B cell (primary cell): ENCODE data around the gene EPB41L5. TPM values are rescaled to one million over a fixed set of nuclear protein-coding genes. Genes with fewer than 3 reads are reported as not detected.

ENCODE experiments used
- ATAC-seq: fragments of 200-7000 bp; cut with Tn5 transposase; one replicate; pipeline ENCODE4 v1.10.0; 2021; ENCODE audit warnings: low read depth, mild to moderate bottlenecking, moderate number of reproducible peaks, moderate library complexity
- CTCF ChIA-PET: fragments of 350-600 bp; sonication (Branson Sonifier 250); formaldehyde crosslinking; loops from one replicate; lab custom pipeline; 2021; ENCODE audit warnings: antibody characterized with exemption, inconsistent platforms; lab: Charles Lee
- POLR2A ChIA-PET: fragments of 350-600 bp; sonication (Branson Sonifier 250); formaldehyde crosslinking; loops from one replicate; lab custom pipeline; 2021; ENCODE audit warnings: antibody characterized with exemption; lab: Charles Lee
- DNase-seq: peaks from one replicate; pipeline ENCODE4 v3.0.0; 2013
- H2AFZ ChIP-seq: 2 replicates; pipeline ENCODE4 v1.6.1; 2012; ENCODE audit warnings: mild to moderate bottlenecking, low read depth, low read length; ENCODE audit not compliant: insufficient read depth, poor library complexity, severe bottlenecking
- H3K27ac ChIP-seq, 2 donors: 1 replicate in 1 of 2; 2 replicates in 1 of 2; pipeline ENCODE4 v1.5.1; 2012 to 2013; ENCODE audit warnings: low read length in 2 of 2, mild to moderate bottlenecking in 2 of 2, moderate library complexity in 1 of 2
- H3K27me3 ChIP-seq, 4 experiments: fragments of 200-600 bp in 1 of 4; sonication (generic) in 1 of 4; replicated peaks in 1 of 4; 1 replicate in 2 of 4; 2 replicates in 2 of 4; pipeline versions ENCODE4 v1.6.1 to v1.7.0; 2013 to 2016; ENCODE audit warnings: low read length in 3 of 4, mild to moderate bottlenecking in 2 of 4, mixed read lengths in 1 of 4, moderate library complexity in 1 of 4; ENCODE audit not compliant: insufficient read depth in 4 of 4, control insufficient read depth in 3 of 4; ENCODE audit errors: control extremely low read depth in 1 of 4
- H3K36me3 ChIP-seq, 2 experiments: replicated peaks in 1 of 2; 1 replicate in 1 of 2; 2 replicates in 1 of 2; pipeline versions ENCODE4 v1.6.1 to v1.7.1; 2013; ENCODE audit warnings: low read length in 1 of 2; ENCODE audit not compliant: insufficient read depth in 2 of 2, control insufficient read depth in 1 of 2; ENCODE audit errors: control extremely low read depth in 1 of 2, extremely low read depth in 1 of 2
- H3K4me1 ChIP-seq, 2 donors: fragments of 200-600 bp in 1 of 2; sonication (generic) in 1 of 2; 1 replicate in 1 of 2; 2 replicates in 1 of 2; pipeline versions ENCODE4 v1.5.1 to v1.6.1; 2013 to 2017; ENCODE audit warnings: low read length in 2 of 2; ENCODE audit not compliant: control insufficient read depth in 2 of 2, insufficient read depth in 2 of 2
- H3K4me2 ChIP-seq: replicated peaks from 2 replicates; pipeline ENCODE3; 2012; ENCODE audit warnings: mild to moderate bottlenecking, low read depth, low read length; ENCODE audit not compliant: poor library complexity, severe bottlenecking
- H3K4me3 ChIP-seq, 5 experiments: fragments of 200-600 bp in 1 of 5; sonication (generic) in 1 of 5; 1 replicate in 3 of 5; 2 replicates in 2 of 5; pipeline versions ENCODE4 v1.5.1 to v1.7.0; 2011 to 2016; ENCODE audit warnings: low read length in 4 of 5, mild to moderate bottlenecking in 4 of 5, low read depth in 2 of 5, control low read depth in 1 of 5, moderate library complexity in 1 of 5; ENCODE audit not compliant: insufficient read depth in 1 of 5; ENCODE audit errors: control extremely low read depth in 1 of 5, extremely low read depth in 1 of 5
- H3K79me2 ChIP-seq: fragments of 200-600 bp; sonication (generic); one replicate; pipeline ENCODE4 v1.6.0; 2016; ENCODE audit warnings: low read length; ENCODE audit not compliant: control insufficient read depth, insufficient read depth
- H3K9ac ChIP-seq: fragments of 200-600 bp; sonication (generic); 2 replicates; pipeline ENCODE4 v1.6.1; 2017; ENCODE audit warnings: mild to moderate bottlenecking, low read length, moderate library complexity
- H3K9me3 ChIP-seq, 3 donors: one replicate each; pipeline versions ENCODE4 v1.6.1 to v1.7.1; 2013; ENCODE audit warnings: low read length in 2 of 3; ENCODE audit not compliant: control insufficient read depth in 2 of 3, insufficient read depth in 1 of 3; ENCODE audit errors: control extremely low read depth in 1 of 3
- H4K20me1 ChIP-seq: 2 replicates; pipeline ENCODE4 v1.6.0; 2012; ENCODE audit warnings: mild to moderate bottlenecking, low read length; ENCODE audit not compliant: insufficient read depth, control insufficient read depth, poor library complexity, severe bottlenecking
- H3K27ac Mint-ChIP-seq: one replicate; pipeline ENCODE4 v1.8.0; 2021; ENCODE audit warnings: mixed read lengths
- H3K27me3 Mint-ChIP-seq: one replicate; pipeline ENCODE4 v1.8.0; 2021; ENCODE audit warnings: mixed read lengths
- H3K4me1 Mint-ChIP-seq: one replicate; pipeline ENCODE4 v1.8.0; 2021; ENCODE audit warnings: mixed read lengths
- H3K4me3 Mint-ChIP-seq: one replicate; pipeline ENCODE4 v1.8.0; 2021; ENCODE audit warnings: mixed read lengths
- H3K9me3 Mint-ChIP-seq: one replicate; pipeline ENCODE4 v1.8.0; 2022; ENCODE audit warnings: mixed read lengths; ENCODE audit not compliant: insufficient read depth
- CTCF ChIP-seq: fragments of 200-600 bp; IDR thresholded peaks from one replicate; pipeline ENCODE4 v1.8.0; 2022; ENCODE audit warnings: antibody characterized with exemption, mild to moderate bottlenecking
- EZH2 ChIP-seq: IDR thresholded peaks from 2 replicates; pipeline ENCODE4 v1.6.1; 2012; ENCODE audit warnings: borderline replicate concordance, low read depth, mild to moderate bottlenecking, moderate library complexity, low read length; ENCODE audit not compliant: insufficient read depth, poor library complexity, severe bottlenecking
- WGBS: methylation state at CpG from one replicate; pipeline ENCODE4 v1.1.5; 2013; ENCODE audit warnings: missing lambda C conversion rate; ENCODE audit not compliant: insufficient coverage; 5-methylcytosine and 5-hydroxymethylcytosine counted together
- intact Hi-C: fragments of 100-400 bp; cut with micrococcal nuclease; formaldehyde crosslinking; loops from one replicate; pipeline ENCODE4 v1.10.0; 2022
- polyA plus RNA-seq: library from polyadenylated mRNA; depleted of rRNA; stranded (reverse); fragments of >200 nt; gene quantifications from 2 replicates; pipeline ENCODE4 v1.2.3, GENCODE V29; 2012
- total RNA-seq, 2 donors: library from RNA; stranded (reverse); fragments of 120-200 nt in 1 of 2; gene quantifications; 1 replicate in 1 of 2; 2 replicates in 1 of 2; pipeline versions ENCODE4 v1.2.3 to v1.2.4, GENCODE V29; 2013 to 2022

The EPB41L5 gene
- total and polyA plus RNA-seq, 2 donors (not counting 1 experiment from before 2014, with no cell fraction given) = 3.9 to 14.0 TPM

GRCh38 chr2:120218181-120218580 lies 205.3 kb downstream of the EPB41L5 start:
- intact Hi-C loops = no loop called here
- peaks cover 0 to 17% (median 2%) of the 10 kb centered on the region in 3 donors for H3K9me3 ChIP-seq
- ChIA-PET POLR2A (no interaction called here), CTCF (interaction anchor here (6.1 kb wide), 1 partner anchor 42 kb away, joined by 34 read pairs; no protein-coding TSS in a partner anchor)
- peaks cover 17 to 23% of the 10 kb centered on the region in 2 donors for H3K4me1 ChIP-seq
- Mint-ChIP-seq H3K4me3 (no peak overlapping the region), H3K27ac (no peak overlapping the region), H3K27me3 (no peaks in the 10 kb centered on the region), H3K9me3 (no peaks in the 10 kb centered on the region), H3K4me1 (peaks cover 34% of the 10 kb centered on the region)
- H3K79me2 ChIP-seq = peaks cover 30% of the 10 kb centered on the region
- H3K27me3 ChIP-seq = no peaks in the 10 kb centered on the region
- TF ChIP-seq EZH2 (no peak), CTCF (no peak)
- ATAC-seq (no peak), DNase-seq (no peak)
- no peak overlapping the region for H3K27ac ChIP-seq
- peaks cover 1 to 20% of the 10 kb centered on the region in 2 experiments for H3K36me3 ChIP-seq
- no peak overlapping the region for H3K4me3 ChIP-seq
- no peak overlapping the region for H2AFZ ChIP-seq
- WGBS = 95% methylated on average over 4 of the region's 5 CpGs
- H3K4me2 ChIP-seq = no peak overlapping the region
- H3K9ac ChIP-seq = no peak overlapping the region
- H4K20me1 ChIP-seq = peaks cover 30% of the 10 kb centered on the region

- H4K20me1 ChIP-seq = peaks cover 30% of the 10 kb centered on the region
- H3K36me3 ChIP-seq = peaks cover 1 to 20% of the 10 kb centered on the region in 2 experiments
- H3K9ac ChIP-seq = no peak overlapping the region
- CTCF ChIA-PET = interaction anchor here (1.5 to 6.1 kb wide), 2 partner anchors 13 to 44 kb away, joined by 4 to 34 read pairs; no protein-coding TSS in a partner anchor
- Mint-ChIP-seq H3K9me3 (no peaks in the 10 kb centered on the region), H3K4me1 (peaks cover 43% of the 10 kb centered on the region), H3K27me3 (no peaks in the 10 kb centered on the region), H3K4me3 (no peak overlapping the region), H3K27ac (no peak overlapping the region)
- intact Hi-C loops = no loop called here
- TF ChIP-seq CTCF = no peak
- TF ChIP-seq EZH2 = no peak
- H3K9me3 ChIP-seq = peaks cover 0 to 17% (median 2%) of the 10 kb centered on the region in 3 donors
- H3K4me3 ChIP-seq = no peak overlapping the region
- H3K4me1 ChIP-seq = peaks cover 24 to 31% of the 10 kb centered on the region in 2 donors
- H3K27ac ChIP-seq = no peak overlapping the region
- POLR2A ChIA-PET = no interaction called here
- ATAC-seq = no peak
- no peaks in the 10 kb centered on the region for H3K27me3 ChIP-seq
- WGBS = 100% methylated on average over 1 of the region's 5 CpGs
- H3K4me2 ChIP-seq = no peak overlapping the region
- no peak for DNase-seq
- H3K79me2 ChIP-seq = peaks cover 39% of the 10 kb centered on the region
- no peak overlapping the region for H2AFZ ChIP-seq
Measured at GRCh38 chr2:120219291-120219690, 206.4 kb downstream of the EPB41L5 start.
